Natural killer cell (primary cell): ENCODE data around the gene ANKRD18A. TPM values are rescaled to one million over a fixed set of nuclear protein-coding genes. Genes with fewer than 3 reads are reported as not detected.

ENCODE experiments used
- ATAC-seq, 3 donors: fragments of 150-1000 bp in 2 of 3; fragments of 200-7000 bp in 1 of 3; cut with Tn5 transposase; 1 replicate in 1 of 3; 2 replicates in 2 of 3; pipeline ENCODE4 v1.10.0; 2021; ENCODE audit warnings: mild to moderate bottlenecking in 2 of 3, moderate library complexity in 2 of 3
- DNase-seq, 2 donors: peaks; one replicate each; pipeline versions ENCODE4 v3.0.0 to v3.0.0-alpha.2; 2013 to 2021; ENCODE audit warnings: mixed read lengths in 1 of 2
- H3K27ac ChIP-seq: one replicate; pipeline ENCODE4 v1.5.1; 2013; ENCODE audit warnings: mild to moderate bottlenecking, low read length
- H3K27me3 ChIP-seq: one replicate; pipeline ENCODE4 v1.6.1; 2013; ENCODE audit warnings: low read length; ENCODE audit not compliant: control insufficient read depth, insufficient read depth
- H3K36me3 ChIP-seq: one replicate; pipeline ENCODE4 v1.6.1; 2013; ENCODE audit warnings: low read length; ENCODE audit not compliant: control insufficient read depth, insufficient read depth
- H3K4me1 ChIP-seq: one replicate; pipeline ENCODE4 v1.6.1; 2013; ENCODE audit warnings: low read length; ENCODE audit not compliant: control insufficient read depth, insufficient read depth
- H3K4me3 ChIP-seq: one replicate; pipeline ENCODE4 v1.5.1; 2013; ENCODE audit warnings: low read length
- H3K9me3 ChIP-seq: one replicate; pipeline ENCODE4 v1.6.1; 2013; ENCODE audit warnings: low read length; ENCODE audit not compliant: control insufficient read depth, insufficient read depth
- H3K27ac Mint-ChIP-seq, 2 donors: one replicate each; pipeline ENCODE4 v1.8.0; 2022; ENCODE audit warnings: mild to moderate bottlenecking in 2 of 2, mixed read lengths in 2 of 2, moderate library complexity in 1 of 2
- H3K27me3 Mint-ChIP-seq, 2 donors: one replicate each; pipeline ENCODE4 v1.8.0; 2022; ENCODE audit warnings: low read depth in 2 of 2, mixed read lengths in 2 of 2
- H3K36me3 Mint-ChIP-seq: one replicate; pipeline ENCODE4 v1.8.0; 2022; ENCODE audit warnings: mixed read lengths
- H3K4me1 Mint-ChIP-seq, 2 donors: one replicate each; pipeline ENCODE4 v1.8.0; 2022; ENCODE audit warnings: mixed read lengths in 2 of 2
- H3K4me3 Mint-ChIP-seq: one replicate; pipeline ENCODE4 v1.8.0; 2022; ENCODE audit warnings: mild to moderate bottlenecking, moderate library complexity, mixed read lengths
- H3K9me3 Mint-ChIP-seq, 2 donors: one replicate each; pipeline ENCODE4 v1.8.0; 2022; ENCODE audit warnings: mixed read lengths in 2 of 2
- CTCF ChIP-seq: fragments of 200-600 bp; IDR thresholded peaks from one replicate; pipeline ENCODE4 v1.8.0; 2022; ENCODE audit warnings: antibody characterized with exemption
- WGBS: methylation state at CpG from one replicate; pipeline ENCODE4 v1.1.7; 2013; ENCODE audit warnings: missing lambda C conversion rate; ENCODE audit not compliant: insufficient coverage; 5-methylcytosine and 5-hydroxymethylcytosine counted together
- intact Hi-C: fragments of 100-400 bp; cut with micrococcal nuclease; formaldehyde crosslinking; loops from one replicate; pipeline ENCODE4 v1.14.2; 2022
- total RNA-seq, 4 donors: library from RNA; stranded (reverse); fragments of 120-200 nt in 1 of 4; gene quantifications; one replicate each; pipeline versions ENCODE4 v1.2.3 to v1.2.4, GENCODE V29; 2013 to 2022

ANKRD18A gene
- total RNA-seq, 3 donors from 2014 or later (not counting 1 experiment from before 2014, with no cell fraction given) = 0.25 to 1.5 TPM; not detected in 1

- H3K9me3 ChIP-seq = no peaks in the 10 kb centered on the region
- no peaks in the 10 kb centered on the region for H3K36me3 ChIP-seq
- no peak overlapping the region for H3K4me3 Mint-ChIP-seq
- H3K36me3 Mint-ChIP-seq = peaks cover 13% of the 10 kb centered on the region
- DNase-seq (no peak), ATAC-seq (no peak)
- no peaks in the 10 kb centered on the region for H3K27me3 ChIP-seq
- H3K4me1 Mint-ChIP-seq = no peaks in the 10 kb centered on the region
- H3K4me3 ChIP-seq = no peak overlapping the region
- no peak overlapping the region for H3K27ac Mint-ChIP-seq
- no peak for TF ChIP-seq CTCF
- H3K27ac ChIP-seq = no peak overlapping the region
- intact Hi-C loops = no loop called here
- H3K27me3 Mint-ChIP-seq = peaks cover 5 to 21% of the 10 kb centered on the region in 2 donors
- H3K4me1 ChIP-seq = no peaks in the 10 kb centered on the region
- no peaks in the 10 kb centered on the region for H3K9me3 Mint-ChIP-seq
- WGBS = 84% methylated on average over 10 of the region's 10 CpGs
These were observed 92.9 kb downstream of the ANKRD18A start for GRCh38 chr9:38527503-38527902.

GRCh38 chr9:38526591-38526990, 93.8 kb downstream of the ANKRD18A start:
- no peak overlapping the region for H3K27ac ChIP-seq
- peaks cover 5 to 28% of the 10 kb centered on the region in 2 donors for H3K27me3 Mint-ChIP-seq
- H3K27me3 ChIP-seq = no peaks in the 10 kb centered on the region
- H3K9me3 ChIP-seq = no peaks in the 10 kb centered on the region
- no peak overlapping the region for H3K4me3 Mint-ChIP-seq
- ATAC-seq (no peak), DNase-seq (no peak)
- no peaks in the 10 kb centered on the region for H3K36me3 ChIP-seq
- no peaks in the 10 kb centered on the region for H3K4me1 ChIP-seq
- H3K36me3 Mint-ChIP-seq = peaks cover 13% of the 10 kb centered on the region
- 49% methylated on average over 38 of the region's 38 CpGs for WGBS
- no peaks in the 10 kb centered on the region for H3K9me3 Mint-ChIP-seq
- H3K4me3 ChIP-seq = no peak overlapping the region
- intact Hi-C loops = no loop called here
- no peaks in the 10 kb centered on the region for H3K4me1 Mint-ChIP-seq
- H3K27ac Mint-ChIP-seq = no peak overlapping the region
- no peak for TF ChIP-seq CTCF

- no peaks in the 10 kb centered on the region for H3K4me1 Mint-ChIP-seq
- no peak for TF ChIP-seq CTCF
- peaks cover 2 to 32% of the 10 kb centered on the region in 2 donors for H3K27me3 Mint-ChIP-seq
- Histone ChIP-seq H3K4me3 (no peak overlapping the region), H3K9me3 (no peaks in the 10 kb centered on the region), H3K27ac (no peak overlapping the region), H3K4me1 (no peaks in the 10 kb centered on the region), H3K36me3 (no peaks in the 10 kb centered on the region), H3K27me3 (no peaks in the 10 kb centered on the region)
- H3K9me3 Mint-ChIP-seq = no peaks in the 10 kb centered on the region
- H3K36me3 Mint-ChIP-seq = no peaks in the 10 kb centered on the region
- ATAC-seq = no peak
- no peak overlapping the region for H3K27ac Mint-ChIP-seq
- DNase-seq = no peak
- H3K4me3 Mint-ChIP-seq = no peak overlapping the region
- intact Hi-C loops = no loop called here
- WGBS = 89% methylated on average over 5 of the region's 5 CpGs
These were observed 97.3 kb downstream of the ANKRD18A start for GRCh38 chr9:38523121-38523520.

- 86% methylated on average over 1 of the region's 2 CpGs for WGBS
- ATAC-seq (no peak), DNase-seq (no peak)
- intact Hi-C loops = no loop called here
- Histone ChIP-seq H3K4me1 (peaks cover under 1% of the 10 kb centered on the region), H3K9me3 (no peaks in the 10 kb centered on the region), H3K27me3 (no peaks in the 10 kb centered on the region), H3K36me3 (no peaks in the 10 kb centered on the region), H3K27ac (no peak overlapping the region), H3K4me3 (no peak overlapping the region)
- no peak for TF ChIP-seq CTCF
- H3K27me3 Mint-ChIP-seq = peaks cover 2 to 23% of the 10 kb centered on the region in 2 donors
- no peaks in the 10 kb centered on the region for H3K4me1 Mint-ChIP-seq
- H3K36me3 Mint-ChIP-seq = no peaks in the 10 kb centered on the region
- no peaks in the 10 kb centered on the region for H3K9me3 Mint-ChIP-seq
- no peak overlapping the region for H3K27ac Mint-ChIP-seq
- H3K4me3 Mint-ChIP-seq = no peak overlapping the region
These were observed 98.6 kb downstream of the ANKRD18A start for GRCh38 chr9:38521762-38522161.
